Hepatic stellate cell (primary cell): ENCODE data around the gene SLC35D1.
"Not testable (repeated sequence)": the region's sequence is repeated elsewhere in the genome, so short reads cannot be mapped to it uniquely, and the experiment has no call there.

ENCODE experiments used
- DNase-seq: peaks from one replicate; pipeline ENCODE4 v3.0.0; 2011; ENCODE audit warnings: low spot score

SLC35D1 gene

DNA sequence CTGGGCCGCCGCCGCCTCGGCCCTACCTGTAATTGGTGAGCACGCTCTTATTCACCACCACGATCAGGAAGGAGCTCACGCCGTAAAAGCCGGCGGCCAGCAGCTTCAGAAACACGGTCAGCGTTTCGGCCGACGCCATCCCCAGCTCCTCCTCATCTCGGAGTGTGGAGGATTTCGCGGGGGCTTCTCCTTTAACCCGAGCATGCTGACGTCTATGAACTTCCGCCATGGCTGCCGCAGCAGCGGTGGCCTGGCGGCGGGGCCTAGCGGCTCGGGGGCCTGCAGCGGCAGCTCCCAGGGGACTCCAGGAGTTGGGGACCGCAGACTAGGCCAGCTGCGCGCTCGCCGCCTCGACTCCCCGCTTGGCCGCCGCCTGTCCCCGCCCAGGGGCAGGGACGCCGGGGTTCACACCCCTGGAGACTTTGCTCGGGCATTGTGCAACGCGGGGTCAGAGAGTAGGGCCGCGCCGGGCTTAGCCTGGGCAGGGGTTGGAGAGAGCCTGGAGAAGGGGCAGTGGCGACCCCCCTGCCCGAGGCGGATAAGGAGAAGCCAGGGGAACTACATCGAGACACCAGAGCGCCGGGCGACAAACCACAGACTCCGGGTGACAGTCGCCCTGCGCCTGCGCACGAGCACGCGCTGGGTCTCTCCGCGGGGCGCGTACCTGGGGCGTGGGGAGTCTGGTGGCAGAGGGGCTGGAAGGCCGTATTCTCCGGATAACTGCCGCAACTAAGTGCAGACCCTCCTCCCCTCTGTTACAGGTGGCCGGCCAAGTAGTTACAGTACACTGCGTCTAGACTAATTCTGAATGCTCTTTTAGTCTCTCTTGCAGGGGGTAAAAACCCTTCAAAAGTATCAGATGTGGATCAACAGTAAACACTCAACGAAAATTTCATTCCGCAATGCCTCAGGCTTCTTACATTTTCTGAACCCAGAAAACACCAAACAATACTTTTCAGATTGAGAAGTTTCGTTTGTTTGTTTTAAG, at the start of gene SLC35D1:
TSS of gene SLC35D1 (minus strand) at position 364 of the 988 bp plus-strand sequence. CDS start at position 229, 135 bp downstream.
- DNase-seq, result peak; percentile 72

DNA sequence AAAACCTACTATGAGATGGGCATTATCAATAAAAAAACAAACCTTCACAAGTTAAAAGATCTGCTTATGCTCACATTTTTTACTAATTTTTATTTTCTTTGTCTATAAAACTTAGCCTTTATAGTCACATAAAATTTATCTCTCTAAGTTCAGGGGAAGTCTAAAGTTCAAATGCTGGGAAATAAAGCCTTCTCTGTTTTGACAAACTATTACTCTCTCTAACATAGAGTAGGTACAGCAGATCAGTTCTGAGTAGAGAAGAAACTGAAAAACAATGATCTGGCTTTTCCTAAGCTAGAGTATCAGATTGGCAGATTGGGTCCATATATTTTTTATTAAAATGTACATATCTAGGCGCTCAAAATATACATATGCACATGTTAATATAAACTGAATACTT, 49.6 kb upstream of the SLC35D1 start:
- no peak for DNase-seq

GRCh38 chr1:67100833-67101232, 46.9 kb upstream of the SLC35D1 start:
- DNase-seq, result no peak

- DNase-seq, result no peak
Measured at GRCh38 chr1:67097305-67097704, 43.4 kb upstream of the SLC35D1 start.

GRCh38 chr1:67094191-67094590, 40.2 kb upstream of the SLC35D1 start:
- no peak for DNase-seq

DNA sequence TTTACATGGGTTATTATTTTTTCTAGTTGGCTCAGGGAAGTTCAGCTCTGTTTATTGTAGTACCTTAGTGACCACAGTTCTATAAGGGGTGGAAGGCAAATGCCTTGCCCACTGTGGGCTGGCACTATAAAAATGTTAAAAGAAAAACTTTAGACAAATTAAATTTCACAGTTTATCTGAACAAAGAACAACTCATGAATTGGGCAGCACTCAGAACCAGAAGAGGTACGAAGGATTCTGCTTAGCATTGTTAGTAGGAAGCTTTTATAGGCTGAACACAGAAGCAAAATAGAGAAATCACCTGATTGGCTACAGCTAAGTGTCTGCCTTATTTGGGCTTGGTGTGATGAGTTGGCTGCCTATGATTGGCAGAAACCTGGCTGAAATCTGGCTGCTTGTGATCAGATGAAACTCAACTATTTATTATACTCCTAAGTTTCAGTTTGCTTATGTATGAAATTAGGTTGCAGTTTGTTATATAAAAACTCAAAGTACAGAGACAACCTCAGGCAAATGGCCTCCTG, 35.8 kb upstream of the SLC35D1 start:
- DNase-seq, result no peak

- DNase-seq, result no peak
Measured at GRCh38 chr1:67088440-67088839, 34.5 kb upstream of the SLC35D1 start.

GRCh38 chr1:67085326-67085725, 31.4 kb upstream of the SLC35D1 start:
- DNase-seq, result no peak

GRCh38 chr1:67084765-67085318, 30.9 kb upstream of the SLC35D1 start:
- DNase-seq, result no peak

DNA sequence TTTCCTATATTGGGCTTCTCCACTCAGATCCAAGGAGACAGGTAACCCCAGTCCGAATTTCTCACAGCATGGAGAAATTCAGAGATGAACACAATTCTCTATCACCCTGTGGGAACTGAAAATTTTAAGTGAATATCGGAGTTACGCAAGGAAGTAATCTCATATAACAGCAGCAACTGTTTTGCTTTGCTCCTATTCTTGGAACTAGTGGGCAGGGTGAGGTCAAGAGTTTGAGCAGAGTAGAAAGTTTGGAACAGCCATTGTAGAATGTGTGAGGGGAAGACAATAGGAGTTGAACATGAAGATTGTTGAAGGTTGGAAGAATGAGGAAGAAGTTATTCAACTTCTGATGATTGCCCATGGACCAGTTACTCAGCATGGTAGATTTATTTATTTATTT, 24.3 kb upstream of the SLC35D1 start:
- no peak for DNase-seq

DNA sequence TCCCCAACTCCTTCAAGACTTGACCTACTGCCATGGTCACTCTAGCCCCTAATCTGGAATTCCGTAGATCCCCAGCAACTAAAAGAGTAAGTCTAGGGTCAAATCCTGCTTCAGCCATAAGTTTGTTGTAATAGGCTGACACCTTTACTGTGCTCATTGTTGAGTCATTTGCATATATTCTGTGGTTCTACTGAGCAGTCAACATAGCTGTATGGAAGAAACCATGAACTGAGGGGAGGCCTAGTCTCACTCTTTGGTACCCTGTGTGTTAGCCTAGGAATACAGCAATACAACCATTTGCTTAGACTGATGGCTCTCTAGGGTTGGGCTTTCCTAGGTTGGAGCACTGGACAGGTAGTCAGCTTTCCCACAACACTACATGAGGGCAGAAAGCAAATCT, 23.6 kb upstream of the SLC35D1 start:
- DNase-seq, result no peak

DNA sequence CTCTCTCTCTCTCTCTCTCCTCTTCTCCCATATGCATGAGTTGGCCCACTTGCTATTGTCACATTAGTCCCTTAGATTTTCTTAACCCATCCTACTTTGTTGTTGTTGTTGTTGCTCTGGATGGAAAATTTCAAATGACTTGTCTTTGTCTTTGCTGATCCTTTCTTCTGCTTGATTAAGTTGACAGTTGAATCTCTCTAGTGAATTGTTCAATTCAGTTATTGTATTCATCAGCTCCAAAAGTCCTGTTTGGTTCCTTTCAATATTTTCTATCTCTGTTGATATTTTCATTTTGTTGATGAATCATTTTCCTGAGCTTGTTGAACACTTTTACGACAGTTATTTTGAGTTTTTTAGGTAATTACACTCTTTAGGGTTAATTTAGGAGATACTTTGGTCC, 18.8 kb upstream of the SLC35D1 start:
- DNase-seq, result no peak

DNA sequence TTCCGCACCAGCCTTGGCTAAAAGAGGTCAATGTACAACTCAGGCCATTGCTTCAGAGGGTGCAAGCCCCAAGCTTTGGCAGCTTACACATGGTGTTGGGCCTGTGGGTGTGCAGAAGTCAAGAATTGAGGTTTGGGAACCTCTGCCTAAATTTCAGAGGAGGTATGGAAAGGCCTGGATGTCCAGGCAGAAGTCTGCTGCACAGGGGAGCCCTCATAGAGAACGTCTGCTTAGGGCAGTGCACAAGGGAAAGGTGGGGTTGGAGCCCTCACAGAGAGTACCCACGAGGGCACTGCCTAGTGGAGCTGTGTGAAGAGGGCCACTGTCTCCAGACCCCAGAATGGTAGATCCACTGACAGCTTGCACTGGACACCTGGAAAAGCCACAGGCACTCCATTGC, 13.7 kb upstream of the SLC35D1 start:
- not testable (repeated sequence) for DNase-seq

- no peak for DNase-seq
Measured at GRCh38 chr1:67062412-67062811, 8.5 kb upstream of the SLC35D1 start.

DNA sequence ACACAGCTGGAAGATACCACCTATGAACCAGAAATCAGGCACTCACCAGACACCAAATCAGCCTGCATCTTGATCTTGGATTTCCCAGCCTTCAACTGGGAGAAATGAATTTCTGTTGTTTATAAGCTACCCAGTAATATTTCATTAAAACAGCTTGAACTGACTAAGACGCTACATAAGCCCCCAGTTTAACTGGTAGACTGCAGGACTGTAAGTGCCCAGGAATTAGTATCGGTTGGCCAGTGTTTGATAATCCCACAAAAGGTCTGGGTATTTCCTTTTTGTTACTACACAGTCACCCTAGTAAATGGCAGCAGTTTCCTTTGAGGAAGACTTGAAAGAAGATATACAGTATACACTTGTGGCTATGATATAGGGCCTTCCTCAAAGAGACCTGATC, 7.3 kb upstream of the SLC35D1 start:
- no peak for DNase-seq

GRCh38 chr1:67060811-67061218, 6.9 kb upstream of the SLC35D1 start:
- DNase-seq, result peak; percentile 75

GRCh38 chr1:67059346-67059745, 5.4 kb upstream of the SLC35D1 start:
- no peak for DNase-seq

- no peak for DNase-seq
Measured at GRCh38 chr1:67058761-67059160, 4.8 kb upstream of the SLC35D1 start.

DNA sequence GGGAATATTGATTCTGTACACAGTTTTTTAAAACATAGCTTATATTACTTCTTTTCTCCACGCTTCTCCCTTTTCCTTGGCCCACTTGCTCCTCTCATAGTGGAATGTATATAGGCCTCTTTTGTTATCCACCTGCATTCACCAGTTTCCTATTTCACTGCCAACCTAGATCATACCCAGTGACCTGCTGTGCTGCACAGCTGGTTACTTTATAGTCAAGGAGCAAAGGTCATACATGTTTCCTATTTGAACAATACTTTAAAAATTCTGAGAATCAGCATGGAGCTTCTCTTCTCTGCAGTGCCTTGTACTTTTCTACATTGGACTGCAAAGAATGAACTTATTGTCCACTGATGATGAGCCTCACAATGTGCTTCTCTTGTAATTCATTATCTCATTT, 4.3 kb upstream of the SLC35D1 start:
- DNase-seq, result no peak

- DNase-seq, result peak; percentile 61
Measured at GRCh38 chr1:67053535-67053784, 488 bp downstream of the SLC35D1 start.

DNA sequence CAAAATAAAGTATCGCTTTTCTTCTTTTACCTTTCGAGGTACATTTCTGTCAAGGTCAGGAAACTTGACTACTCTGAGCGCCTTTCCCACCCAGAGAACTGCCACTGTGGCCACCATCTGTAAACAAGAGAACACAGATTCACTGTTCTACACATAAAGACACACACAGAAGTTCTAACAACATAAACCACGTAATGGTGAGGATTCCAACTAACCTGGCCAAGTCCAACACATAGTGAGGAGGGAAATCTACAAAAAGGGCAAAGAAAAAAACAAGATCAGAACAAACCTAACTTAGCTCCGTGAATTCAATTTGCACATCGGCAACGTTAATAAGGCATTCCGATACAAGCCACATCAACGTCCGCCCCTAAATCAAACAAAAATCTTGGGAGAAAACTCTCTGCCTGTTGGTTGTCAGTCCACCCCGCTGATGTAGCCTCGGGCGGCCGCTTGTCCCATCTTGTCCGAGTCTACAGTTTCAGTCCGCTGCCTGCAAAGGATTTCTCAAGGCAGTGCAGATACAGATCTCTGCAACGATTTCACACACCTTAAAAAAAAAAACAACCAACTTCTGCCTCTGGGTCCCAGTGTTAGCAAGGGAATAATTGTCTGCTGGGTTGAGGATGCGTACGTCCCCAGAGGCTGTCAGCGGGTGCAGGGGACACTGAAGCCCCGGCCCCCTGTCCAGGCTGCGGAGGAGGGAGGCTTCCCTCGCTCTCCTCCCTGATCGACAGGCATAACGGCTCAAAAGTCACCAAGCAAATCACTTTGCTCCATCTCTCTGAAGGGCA, 1.0 kb downstream of the SLC35D1 start:
- peak; percentile 40 for DNase-seq

DNA sequence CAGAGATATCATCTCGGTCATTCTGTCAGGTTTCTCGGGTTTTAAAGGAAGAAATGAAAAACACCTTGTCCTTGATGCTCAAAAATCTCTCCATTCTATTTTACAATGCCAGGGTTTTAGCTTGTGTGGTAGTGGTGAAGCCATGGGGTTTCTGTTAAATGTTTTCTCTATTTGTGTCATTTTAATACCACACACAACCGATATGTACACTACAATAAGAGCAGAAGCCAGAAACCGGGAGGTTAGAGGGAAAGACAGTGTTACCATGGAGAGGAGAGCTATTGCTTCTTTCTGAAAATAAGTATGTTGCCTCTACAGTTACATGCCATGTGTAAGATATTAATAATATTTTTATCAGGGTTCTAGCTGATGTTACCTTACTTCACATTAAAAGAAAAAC, 2.8 kb downstream of the SLC35D1 start:
- DNase-seq, result no peak
